ENCODE results near the gene ZNF136.

ZNF136 gene

GRCh38 chr19:12133069-12133468, 29.8 kb upstream of the ZNF136 start:
- no peak for TF ChIP-seq CTCF (IDR thresholded peaks at IDR 0.05; ENCODE audit: poor library complexity, severe bottlenecking)
- Histone ChIP-seq H3K4me3 (ENCODE audit: severe bottlenecking) (no peak overlapping the region), H3K4me1 (ENCODE audit: insufficient read depth, poor library complexity, severe bottlenecking) (no peaks in the 10 kb centered on the region), H3K27me3 (ENCODE audit: insufficient read depth, poor library complexity, severe bottlenecking) (no peaks in the 10 kb centered on the region), H3K36me3 (ENCODE audit: low read depth) (peaks cover 63% of the 10 kb centered on the region), H3K9me3 (ENCODE audit: severe bottlenecking) (peaks cover 23% of the 10 kb centered on the region), H3K27ac (ENCODE audit: poor library complexity, severe bottlenecking) (no peak overlapping the region)
- DNase-seq (ENCODE audit: low spot score): no peak
- no peak for ATAC-seq (ENCODE audit: low read depth)

GRCh38 chr19:12137221-12137940, 25.5 kb upstream of the ZNF136 start:
- Histone ChIP-seq H3K27me3 (ENCODE audit: insufficient read depth, poor library complexity, severe bottlenecking) (no peaks in the 10 kb centered on the region), H3K36me3 (ENCODE audit: low read depth) (peaks cover 54% of the 10 kb centered on the region), H3K9me3 (ENCODE audit: severe bottlenecking) (peaks cover 17% of the 10 kb centered on the region), H3K27ac (ENCODE audit: poor library complexity, severe bottlenecking) (no peak overlapping the region), H3K4me1 (ENCODE audit: insufficient read depth, poor library complexity, severe bottlenecking) (no peaks in the 10 kb centered on the region), H3K4me3 (ENCODE audit: severe bottlenecking) (no peak overlapping the region)
- DNase-seq (ENCODE audit: low spot score) (no peak), ATAC-seq (ENCODE audit: low read depth) (no peak)
- no peak for TF ChIP-seq CTCF (IDR thresholded peaks at IDR 0.05; ENCODE audit: poor library complexity, severe bottlenecking)

- peak overlapping the region; percentile 45 for H3K27ac ChIP-seq (ENCODE audit: poor library complexity, severe bottlenecking)
- TF ChIP-seq CTCF (IDR thresholded peaks at IDR 0.05; ENCODE audit: poor library complexity, severe bottlenecking): no peak
Measured at GRCh38 chr19:12139269-12139668, 23.6 kb upstream of the ZNF136 start.

GRCh38 chr19:12139885-12140544, 22.9 kb upstream of the ZNF136 start, which contains the start of gene ZNF20:
ZNF20 (minus strand) TSS chr19:12140350; CDS start chr19:12140182, 168 bp downstream.
- H3K27me3 ChIP-seq (ENCODE audit: insufficient read depth, poor library complexity, severe bottlenecking): no peaks in the 10 kb centered on the region
- no peaks in the 10 kb centered on the region for H3K4me1 ChIP-seq (ENCODE audit: insufficient read depth, poor library complexity, severe bottlenecking)
- peak; percentile 93 for DNase-seq (ENCODE audit: low spot score)
- peak within 1 kb of the TSS; percentile 45 for H3K27ac ChIP-seq (ENCODE audit: poor library complexity, severe bottlenecking)
- H3K4me3 ChIP-seq (ENCODE audit: severe bottlenecking): peak within 1 kb of the TSS; percentile 71
- H3K36me3 ChIP-seq (ENCODE audit: low read depth): peaks cover 35% of the 10 kb centered on the region
- no peak for TF ChIP-seq CTCF (IDR thresholded peaks at IDR 0.05; ENCODE audit: poor library complexity, severe bottlenecking)
- H3K9me3 ChIP-seq (ENCODE audit: severe bottlenecking): peaks cover 5% of the 10 kb centered on the region
- ATAC-seq (ENCODE audit: low read depth): peak; percentile 94

More at GRCh38 chr19:12139269-12139668, 23.6 kb upstream of the ZNF136 start:
- no peaks in the 10 kb centered on the region for H3K27me3 ChIP-seq (ENCODE audit: insufficient read depth, poor library complexity, severe bottlenecking)
- no peak for ATAC-seq (ENCODE audit: low read depth)
- peak overlapping the region; percentile 71 for H3K4me3 ChIP-seq (ENCODE audit: severe bottlenecking)
- H3K9me3 ChIP-seq (ENCODE audit: severe bottlenecking): peaks cover 4% of the 10 kb centered on the region
- peaks cover 35% of the 10 kb centered on the region for H3K36me3 ChIP-seq (ENCODE audit: low read depth)
- DNase-seq (ENCODE audit: low spot score): no peak
- H3K4me1 ChIP-seq (ENCODE audit: insufficient read depth, poor library complexity, severe bottlenecking): no peaks in the 10 kb centered on the region
